Gastrocnemius medialis (tissue), 4 donors: ENCODE results near the gene OR4D5. TPM values are rescaled to one million over a fixed set of nuclear protein-coding genes. Genes with fewer than 3 reads are reported as not detected.

Source experiments
- ATAC-seq, 2 donors: fragments of 150-250 bp; one replicate each; pipeline ENCODE4 v1.9.1; 2016
- DNase-seq, 2 donors: peaks; one replicate each; pipeline ENCODE4 v3.0.0-alpha.2; 2019
- H3K27ac ChIP-seq, 4 donors: fragments of 200-600 bp; sonication (generic); 1 replicate in 1 of 4; 2 replicates in 3 of 4; pipeline ENCODE4 v1.5.1; 2016 to 2018; ENCODE audit warnings: mild to moderate bottlenecking in 2 of 4, moderate library complexity in 1 of 4
- H3K27me3 ChIP-seq, 3 donors: fragments of 200-600 bp; sonication (generic) in 2 of 3; 1 replicate in 1 of 3; 2 replicates in 2 of 3; pipeline versions ENCODE4 v1.5.1 to v1.6.0; 2016 to 2019; ENCODE audit warnings: mild to moderate bottlenecking in 1 of 3, moderate library complexity in 1 of 3
- H3K36me3 ChIP-seq, 2 donors: fragments of 200-600 bp; sonication (generic) in 1 of 2; one replicate each; pipeline ENCODE4 v1.5.1; 2017 to 2018
- H3K4me1 ChIP-seq, 2 donors: fragments of 200-600 bp; sonication (generic) in 1 of 2; one replicate each; pipeline ENCODE4 v1.5.1; 2016 to 2017; ENCODE audit warnings: mild to moderate bottlenecking in 2 of 2
- H3K4me3 ChIP-seq, 4 donors: fragments of 200-600 bp; sonication (generic) in 3 of 4; 1 replicate in 1 of 4; 2 replicates in 3 of 4; pipeline ENCODE4 v1.5.1; 2016 to 2019; ENCODE audit warnings: mild to moderate bottlenecking in 2 of 4
- H3K9me3 ChIP-seq, 3 donors: fragments of 200-600 bp; sonication (generic) in 2 of 3; 1 replicate in 1 of 3; 2 replicates in 2 of 3; pipeline ENCODE4 v1.5.1; 2016 to 2019
- CTCF ChIP-seq, 5 experiments: fragments of 450-650 bp in 3 of 5; fragments of 200-600 bp in 2 of 5; sonication (generic) in 2 of 5; IDR thresholded peaks in 4 of 5; conservative IDR thresholded peaks in 1 of 5; 1 replicate in 4 of 5; 2 replicates in 1 of 5; pipeline ENCODE4 v1.5.1; 2016 to 2019; ENCODE audit warnings: antibody characterized with exemption in 5 of 5, mild to moderate bottlenecking in 3 of 5, moderate library complexity in 3 of 5
- POLR2A ChIP-seq, 2 donors: fragments of 450-650 bp; IDR thresholded peaks; one replicate each; pipeline ENCODE4 v1.6.1; 2017; ENCODE audit warnings: antibody characterized with exemption in 2 of 2, mild to moderate bottlenecking in 2 of 2, moderate library complexity in 2 of 2
- in situ Hi-C, 4 donors: fragments of 200-750 bp; cut with MboI; loops; one replicate each; pipeline versions ENCODE4 v1.15.0 to v1.8.0; 2017; ENCODE audit warnings: low sequenced_read_pairs in 4 of 4
- intact Hi-C: fragments of 100-400 bp; cut with DNase I; formaldehyde crosslinking; loops from one replicate; pipeline ENCODE4 v1.15.1; 2023; ENCODE audit warnings: low total_unique reads
- total RNA-seq, 4 donors: library from RNA; depleted of rRNA; stranded (reverse); fragments of >200 nt; gene quantifications; one replicate each; pipeline versions ENCODE4 v1.1.0 to v1.2.3, GENCODE V29; 2016

Gene OR4D5
- total RNA-seq, 4 donors from 2014 or later = not detected

- H3K36me3 ChIP-seq = no peaks in the 10 kb centered on the region
- no peak overlapping the region for H3K4me3 ChIP-seq
- ATAC-seq (no peak), DNase-seq (no peak)
- H3K9me3 ChIP-seq = no peaks in the 10 kb centered on the region
- in situ Hi-C loops (no loop called here), intact Hi-C loops (no loop called here)
- H3K27ac ChIP-seq = no peak overlapping the region
- H3K4me1 ChIP-seq = no peaks in the 10 kb centered on the region
- TF ChIP-seq CTCF (IDR thresholded peaks at IDR 0.05 in 4 of 5, conservative IDR thresholded peaks at IDR 0.05 in 1 of 5) (no peak), POLR2A (IDR thresholded peaks at IDR 0.05) (no peak)
- no peaks in the 10 kb centered on the region for H3K27me3 ChIP-seq
Observed at GRCh38 chr11:123942413-123942812, 3.0 kb downstream of the OR4D5 start.

GRCh38 chr11:123943738-123944137 is 4.3 kb downstream of the OR4D5 start, which contains the start of gene OR6T1:
Gene OR6T1 (minus strand): TSS chr11:123943838. CDS start chr11:123943838, 0 bp downstream.
- H3K4me3 ChIP-seq = no peak within 1 kb of the TSS
- no peak for ATAC-seq
- TF ChIP-seq CTCF (IDR thresholded peaks at IDR 0.05 in 4 of 5, conservative IDR thresholded peaks at IDR 0.05 in 1 of 5) (no peak), POLR2A (IDR thresholded peaks at IDR 0.05) (no peak)

GRCh38 chr11:123945132-123945531 is 5.7 kb downstream of the OR4D5 start:
- H3K4me1 ChIP-seq = no peaks in the 10 kb centered on the region
- no peaks in the 10 kb centered on the region for H3K36me3 ChIP-seq
- no peaks in the 10 kb centered on the region for H3K9me3 ChIP-seq
- H3K27ac ChIP-seq = no peak overlapping the region
- in situ Hi-C loops = no loop called here
- ATAC-seq (no peak), DNase-seq (no peak)
- TF ChIP-seq CTCF (IDR thresholded peaks at IDR 0.05 in 4 of 5, conservative IDR thresholded peaks at IDR 0.05 in 1 of 5) (no peak), POLR2A (IDR thresholded peaks at IDR 0.05) (no peak)
- no peaks in the 10 kb centered on the region for H3K27me3 ChIP-seq
- intact Hi-C loops = no loop called here
- no peak overlapping the region for H3K4me3 ChIP-seq

More at GRCh38 chr11:123943738-123944137, 4.3 kb downstream of the OR4D5 start, which contains the start of gene OR6T1:
- Histone ChIP-seq H3K9me3 (no peaks in the 10 kb centered on the region), H3K4me1 (no peaks in the 10 kb centered on the region), H3K36me3 (no peaks in the 10 kb centered on the region), H3K27ac (no peak within 1 kb of the TSS), H3K27me3 (no peaks in the 10 kb centered on the region)
- in situ Hi-C loops (no loop called here), intact Hi-C loops (no loop called here)
- DNase-seq = no peak

GRCh38 chr11:123956752-123957151 is 17.3 kb downstream of the OR4D5 start:
- H3K9me3 ChIP-seq = no peaks in the 10 kb centered on the region
- H3K27me3 ChIP-seq = no peaks in the 10 kb centered on the region
- no peak overlapping the region for H3K4me3 ChIP-seq
- ATAC-seq (no peak), DNase-seq (no peak)
- intact Hi-C loops = no loop called here
- H3K27ac ChIP-seq = no peak overlapping the region
- no peaks in the 10 kb centered on the region for H3K4me1 ChIP-seq
- H3K36me3 ChIP-seq = no peaks in the 10 kb centered on the region
- TF ChIP-seq POLR2A (IDR thresholded peaks at IDR 0.05) (no peak), CTCF (IDR thresholded peaks at IDR 0.05 in 4 of 5, conservative IDR thresholded peaks at IDR 0.05 in 1 of 5) (no peak)
- in situ Hi-C loops = no loop called here

- no peaks in the 10 kb centered on the region for H3K27me3 ChIP-seq
- ATAC-seq (no peak), DNase-seq (no peak)
- no peaks in the 10 kb centered on the region for H3K4me1 ChIP-seq
- intact Hi-C loops (no loop called here), in situ Hi-C loops (no loop called here)
- H3K27ac ChIP-seq = no peak overlapping the region
- no peak overlapping the region for H3K4me3 ChIP-seq
- no peaks in the 10 kb centered on the region for H3K36me3 ChIP-seq
- H3K9me3 ChIP-seq = no peaks in the 10 kb centered on the region
- TF ChIP-seq CTCF (IDR thresholded peaks at IDR 0.05 in 4 of 5, conservative IDR thresholded peaks at IDR 0.05 in 1 of 5) = no peak
- TF ChIP-seq POLR2A (IDR thresholded peaks at IDR 0.05) = no peak
Observed at GRCh38 chr11:123973816-123974215, 34.4 kb downstream of the OR4D5 start.
